Activated CD4-positive, alpha-beta T cell treated with anti-CD3 and anti-CD28 coated beads, Interleukin-2, amount 50 U/mL, for 48 hours (primary cell): ENCODE data around the gene SSBP3.
"Not testable (repeated sequence)": the region's sequence is repeated elsewhere in the genome, so short reads cannot be mapped to it uniquely, and the experiment has no call there.

ENCODE experiments used
- DNase-seq, 2 experiments: peaks; one replicate each; pipeline ENCODE4 v3.0.0-alpha.2; 2020

The SSBP3 gene

GRCh38 chr1:54391450-54392209 lies 14.6 kb downstream of the SSBP3 start:
- no peak for DNase-seq

- no peak for DNase-seq
Measured at GRCh38 chr1:54390655-54391054, 15.5 kb downstream of the SSBP3 start.

- not testable (repeated sequence) for DNase-seq
Measured at GRCh38 chr1:54389608-54390007, 16.6 kb downstream of the SSBP3 start.

GRCh38 chr1:54387419-54387818 lies 18.8 kb downstream of the SSBP3 start:
- no peak for DNase-seq

GRCh38 chr1:54385727-54386022 lies 20.5 kb downstream of the SSBP3 start:
- no peak for DNase-seq

GRCh38 chr1:54384918-54385726 lies 21.1 kb downstream of the SSBP3 start:
- no peak for DNase-seq

GRCh38 chr1:54384471-54384870 lies 21.7 kb downstream of the SSBP3 start:
- DNase-seq: no peak

GRCh38 chr1:54381524-54381923 lies 24.7 kb downstream of the SSBP3 start:
- DNase-seq: no peak

- peak in 1 of 2 experiments; percentile 12 for DNase-seq
Measured at GRCh38 chr1:54380290-54380882, 25.8 kb downstream of the SSBP3 start.

GRCh38 chr1:54379555-54380289 lies 26.5 kb downstream of the SSBP3 start:
- DNase-seq: no peak

GRCh38 chr1:54378874-54379554 lies 27.2 kb downstream of the SSBP3 start:
- no peak for DNase-seq

GRCh38 chr1:54378157-54378873 lies 27.9 kb downstream of the SSBP3 start:
- no peak for DNase-seq

GRCh38 chr1:54377040-54377691 lies 29.0 kb downstream of the SSBP3 start:
- no peak for DNase-seq

- DNase-seq: peak; percentile 21 to 46
Measured at GRCh38 chr1:54376430-54377039, 29.7 kb downstream of the SSBP3 start.

- DNase-seq: no peak
Measured at GRCh38 chr1:54375712-54376429, 30.3 kb downstream of the SSBP3 start.

GRCh38 chr1:54375298-54375697 lies 30.9 kb downstream of the SSBP3 start:
- no peak for DNase-seq

- no peak for DNase-seq
Measured at GRCh38 chr1:54374766-54375165, 31.4 kb downstream of the SSBP3 start.

- DNase-seq: no peak
Measured at GRCh38 chr1:54372978-54373377, 33.2 kb downstream of the SSBP3 start.

- DNase-seq: no peak
Measured at GRCh38 chr1:54371942-54372275, 34.3 kb downstream of the SSBP3 start.
